Measurements from ENCODE around the gene NUP160. TPM values are rescaled to one million over a fixed set of nuclear protein-coding genes. Genes with fewer than 3 reads are reported as not detected.

NUP160 gene
- total RNA-seq, 1 donor from 2014 or later, result 34.2 TPM

DNA sequence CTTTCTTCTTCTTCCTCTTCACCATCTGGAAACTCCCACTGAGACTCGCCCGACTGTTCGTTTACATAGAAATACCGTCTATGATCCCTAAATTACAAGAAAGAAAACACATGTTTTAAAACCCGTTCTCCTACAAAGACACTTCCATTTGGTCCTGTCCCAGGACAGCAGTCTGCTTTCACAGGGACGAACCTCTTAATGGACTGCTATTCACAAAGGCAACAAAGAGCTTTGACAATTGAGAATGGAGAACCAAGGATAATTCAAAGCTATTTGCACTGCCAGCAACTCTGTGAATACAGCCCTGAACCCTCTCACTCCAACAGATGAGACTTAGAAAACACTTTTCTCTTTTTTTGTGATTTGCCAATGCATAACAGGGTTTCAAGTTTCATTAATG lies 116.7 kb downstream of the NUP160 start:
- no peak for DNase-seq (ENCODE audit: low spot score)

Other genes starting within 250 kb of the NUP160 start
- gene MTCH2, start 205.8 kb downstream of the NUP160 start, total RNA-seq, result 110 TPM
- gene AGBL2, start 133.0 kb downstream of the NUP160 start, total RNA-seq, result 0.42 TPM
- 89.9 TPM for gene FNBP4, start 81.0 kb downstream of the NUP160 start, total RNA-seq
- 24.0 TPM for gene PTPRJ, start 132.2 kb upstream of the NUP160 start, total RNA-seq